GM18909 (cell line): ENCODE measurements around the gene ZMYND10.
A peak's percentile ranks its signal among the peaks of the same experiment; 100 is the strongest.
"Not testable (repeated sequence)": the region's sequence is repeated elsewhere in the genome, so short reads cannot be mapped to it uniquely, and the experiment has no call there.

Experiments
- ATAC-seq: cut with Tn5 transposase; IDR thresholded peaks from one replicate; pipeline ENCODE4 v1.9.1; 2021; ENCODE audit warnings: mild to moderate bottlenecking; ENCODE audit not compliant: unreplicated experiment, poor library complexity

The ZMYND10 gene

GRCh38 chr3:50314816-50315215 is 30.7 kb downstream of the ZMYND10 start:
- no peak for ATAC-seq

- ATAC-seq = no peak
These were observed 31.2 kb downstream of the ZMYND10 start for GRCh38 chr3:50314342-50314741.

GRCh38 chr3:50312041-50312440 is 33.5 kb downstream of the ZMYND10 start:
- ATAC-seq = not testable (repeated sequence)

GRCh38 chr3:50304601-50305000 is 40.9 kb downstream of the ZMYND10 start:
- ATAC-seq = no peak

GRCh38 chr3:50303013-50303815 is 42.3 kb downstream of the ZMYND10 start, which contains the start of gene HYAL1:
TSS of gene HYAL1 (minus strand) at chr3:50303574. CDS start at chr3:50302956, 618 bp downstream.
- ATAC-seq = no peak

GRCh38 chr3:50302095-50303012 is 43.2 kb downstream of the ZMYND10 start:
- no peak for ATAC-seq

GRCh38 chr3:50300681-50301254 is 44.8 kb downstream of the ZMYND10 start:
- ATAC-seq = no peak

GRCh38 chr3:50299929-50300680 is 45.4 kb downstream of the ZMYND10 start:
- ATAC-seq = no peak

GRCh38 chr3:50299638-50299928 is 45.9 kb downstream of the ZMYND10 start:
- no peak for ATAC-seq

GRCh38 chr3:50298836-50299637 is 46.5 kb downstream of the ZMYND10 start, which contains the start of the genes HYAL3 and NAA80:
TSS of gene HYAL3 (minus strand) at chr3:50299405. CDS start at chr3:50295602, 3,803 bp downstream.
TSS of gene NAA80 (minus strand) at chr3:50299405. CDS start at chr3:50297463, 1,942 bp downstream.
- peak; percentile 86 for ATAC-seq

GRCh38 chr3:50297896-50298725 is 47.4 kb downstream of the ZMYND10 start:
- no peak for ATAC-seq

- no peak for ATAC-seq
These were observed 48.2 kb downstream of the ZMYND10 start for GRCh38 chr3:50297384-50297775.

- ATAC-seq = no peak
These were observed 48.7 kb downstream of the ZMYND10 start for GRCh38 chr3:50296721-50297383.

GRCh38 chr3:50295553-50296431 is 49.7 kb downstream of the ZMYND10 start:
- no peak for ATAC-seq

GRCh38 chr3:50294492-50295403 is 50.8 kb downstream of the ZMYND10 start:
- no peak for ATAC-seq

GRCh38 chr3:50294089-50294488 is 51.4 kb downstream of the ZMYND10 start:
- no peak for ATAC-seq
